Esophagus squamous epithelium (tissue), 5 donors: ENCODE results near the gene DCUN1D2. TPM values are rescaled to one million over a fixed set of nuclear protein-coding genes. Genes with fewer than 3 reads are reported as not detected.
"Not testable (repeated sequence)": the region's sequence is repeated elsewhere in the genome, so short reads cannot be mapped to it uniquely, and the experiment has no call there.

Source experiments
- DNase-seq: peaks from one replicate; lab custom pipeline; 2025; lab: John Stamatoyannopoulos, UW
- H3K27ac ChIP-seq, 4 donors: fragments of 200-600 bp; sonication (generic); one replicate each; pipeline ENCODE4 v1.5.1; 2016 to 2019; ENCODE audit warnings: mild to moderate bottlenecking in 1 of 4
- H3K27me3 ChIP-seq, 4 donors: fragments of 200-600 bp; sonication (generic); 1 replicate in 3 of 4; 2 replicates in 1 of 4; pipeline versions ENCODE4 v1.5.1 to v1.6.0; 2017 to 2021; ENCODE audit warnings: antibody characterized with exemption in 1 of 4
- H3K36me3 ChIP-seq, 3 donors: fragments of 200-600 bp; sonication (generic); one replicate each; pipeline ENCODE4 v1.5.1; 2016 to 2019
- H3K4me1 ChIP-seq, 3 donors: fragments of 200-600 bp; sonication (generic); one replicate each; pipeline ENCODE4 v1.5.1; 2017 to 2019
- H3K4me3 ChIP-seq, 4 donors: fragments of 200-600 bp; sonication (generic); 1 replicate in 3 of 4; 2 replicates in 1 of 4; pipeline ENCODE4 v1.5.1; 2016 to 2019; ENCODE audit warnings: mild to moderate bottlenecking in 2 of 4, moderate library complexity in 1 of 4
- H3K9me3 ChIP-seq, 3 donors: fragments of 200-600 bp; sonication (generic); one replicate each; pipeline ENCODE4 v1.5.1; 2016 to 2019
- CTCF ChIP-seq, 6 experiments: fragments of 450-650 bp in 4 of 6; fragments of 200-600 bp in 2 of 6; sonication (generic) in 2 of 6; IDR thresholded peaks; one replicate each; pipeline ENCODE4 v1.5.1; 2016 to 2019; ENCODE audit warnings: antibody characterized with exemption in 6 of 6, mild to moderate bottlenecking in 4 of 6, moderate library complexity in 4 of 6
- POLR2A ChIP-seq, 4 donors: fragments of 450-650 bp; IDR thresholded peaks; one replicate each; pipeline ENCODE4 v1.6.1; 2017; ENCODE audit warnings: antibody characterized with exemption in 4 of 4, mild to moderate bottlenecking in 4 of 4, moderate library complexity in 3 of 4
- WGBS, 2 donors: methylation state at CpG; one replicate each; pipeline ENCODE4 v1.1.5; 2018; 5-methylcytosine and 5-hydroxymethylcytosine counted together
- intact Hi-C: fragments of 100-400 bp; cut with DNase I; formaldehyde crosslinking; loops from one replicate; pipeline ENCODE4 v1.15.0; 2022
- total RNA-seq, 4 donors: library from RNA; depleted of rRNA; stranded (reverse); fragments of >200 nt; gene quantifications; one replicate each; pipeline ENCODE4 v1.1.0, GENCODE V29; 2016
- donor health status: DM: yes; HTN: yes; CAD: no.

The DCUN1D2 gene
- total RNA-seq, 4 donors from 2014 or later: 4.7 to 14.1 (median 7.7) TPM

DNA sequence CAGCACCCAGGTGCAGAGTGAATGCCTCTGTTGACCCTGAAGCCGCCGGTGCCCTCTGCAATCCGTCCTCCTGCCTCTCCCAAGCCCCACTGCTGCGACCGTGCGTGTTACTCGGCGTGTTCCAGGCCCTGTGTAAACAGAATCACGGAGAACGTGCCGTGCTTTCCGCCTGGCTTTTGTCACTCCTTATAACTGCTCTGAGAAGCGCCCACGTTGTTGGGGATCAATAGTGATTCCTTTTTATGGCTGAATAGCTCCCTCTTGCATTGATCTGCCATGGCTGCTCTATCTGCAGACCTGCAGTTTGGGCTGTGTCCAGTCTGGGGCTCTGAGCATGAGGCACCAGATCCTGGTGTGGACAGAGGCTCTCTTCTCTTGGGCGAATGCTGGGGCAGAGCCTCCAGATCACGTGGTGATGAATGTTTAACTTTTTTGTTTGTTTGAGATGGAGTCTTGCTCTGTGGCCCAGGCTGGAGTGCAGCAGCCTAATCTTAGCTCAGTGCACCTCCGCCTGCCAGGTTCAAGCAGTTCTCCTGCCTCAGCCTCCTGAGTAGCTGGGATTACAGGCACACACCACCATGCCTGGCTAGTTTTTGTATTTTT lies 53.0 kb downstream of the DCUN1D2 start:
- intact Hi-C loops: no loop called here
- Histone ChIP-seq H3K4me1 (no peaks in the 10 kb centered on the region), H3K27me3 (no peaks in the 10 kb centered on the region), H3K9me3 (no peaks in the 10 kb centered on the region), H3K36me3 (no peaks in the 10 kb centered on the region), H3K4me3 (no peak overlapping the region), H3K27ac (no peak overlapping the region)
- no peak for TF ChIP-seq CTCF (IDR thresholded peaks at IDR 0.05)
- no peak for TF ChIP-seq POLR2A (IDR thresholded peaks at IDR 0.05)
- DNase-seq: no peak
- WGBS, 2 donors: 60 to 77% methylated on average over 6 to 11 of the region's 17 CpGs

DNA sequence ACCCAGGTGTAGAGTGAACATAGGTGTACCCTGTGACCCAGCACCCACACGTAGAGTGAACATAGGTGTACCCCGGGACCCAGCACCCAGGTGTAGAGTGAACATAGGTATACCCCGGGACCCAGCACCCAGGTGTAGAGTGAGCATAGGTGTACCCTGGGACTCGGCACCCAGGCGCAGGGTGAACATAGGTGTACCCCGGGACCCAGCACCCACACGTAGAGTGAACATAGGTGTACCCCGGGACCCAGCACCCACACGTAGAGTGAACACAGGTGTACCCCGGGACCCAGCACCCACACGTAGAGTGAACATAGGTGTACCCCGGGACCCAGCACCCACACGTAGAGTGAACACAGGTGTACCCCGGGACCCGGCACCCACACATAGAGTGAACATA lies 53.6 kb downstream of the DCUN1D2 start:
- H3K9me3 ChIP-seq, H3K4me1 ChIP-seq, H3K27ac ChIP-seq, DNase-seq, H3K4me3 ChIP-seq, intact Hi-C loops, H3K27me3 ChIP-seq, H3K36me3 ChIP-seq: not testable (repeated sequence)
- 93% methylated on average over 7 to 9 of the region's 15 CpGs for WGBS, 2 donors

DNA sequence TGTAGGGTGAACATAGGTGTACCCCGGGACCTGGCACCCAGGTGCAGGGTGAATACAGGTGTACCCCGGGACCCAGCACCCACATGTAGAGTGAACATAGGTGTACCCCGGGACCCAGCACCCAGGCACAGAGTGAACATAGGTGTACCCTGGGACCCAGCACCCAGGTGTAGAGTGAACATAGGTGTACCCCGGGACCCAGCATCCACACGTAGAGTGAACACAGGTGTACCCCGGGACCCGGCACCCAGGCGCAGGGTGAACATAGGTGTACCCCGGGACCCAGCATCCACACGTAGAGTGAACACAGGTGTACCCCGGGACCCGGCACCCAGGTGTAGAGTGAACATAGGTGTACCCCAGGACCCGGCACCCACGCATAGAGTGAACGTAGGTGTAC lies 54.6 kb downstream of the DCUN1D2 start:
- H3K36me3 ChIP-seq, H3K9me3 ChIP-seq, DNase-seq, intact Hi-C loops, H3K4me1 ChIP-seq, H3K4me3 ChIP-seq, H3K27ac ChIP-seq, H3K27me3 ChIP-seq: not testable (repeated sequence)
- WGBS, 2 donors: 89 to 95% methylated on average over 12 of the region's 15 CpGs

DNA sequence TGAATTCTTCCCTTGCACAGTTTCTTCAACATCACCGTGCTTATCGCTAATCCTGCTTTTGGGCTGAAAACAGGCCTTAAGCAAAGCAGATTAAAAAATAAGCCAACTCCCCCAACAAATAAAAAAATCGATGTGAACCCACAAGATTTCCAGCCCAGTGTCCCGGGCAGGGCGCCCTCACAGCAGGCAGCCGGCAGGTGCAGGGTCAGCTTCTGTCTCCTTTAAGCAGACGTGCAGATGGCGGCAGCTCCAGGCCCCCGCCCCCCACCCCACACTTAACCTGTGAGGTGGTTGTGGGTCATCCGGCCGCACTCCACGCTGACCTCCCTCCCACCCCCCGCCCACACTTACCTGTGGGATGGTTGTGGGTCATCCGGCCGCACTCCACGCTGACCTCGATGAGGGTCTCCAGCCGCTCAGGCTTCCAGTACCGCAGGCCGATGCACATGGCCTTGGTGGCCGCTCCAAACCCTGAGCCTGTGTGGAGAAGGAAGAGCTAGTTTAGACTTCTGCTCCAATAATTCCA lies 57.1 kb downstream of the DCUN1D2 start:
- no peaks in the 10 kb centered on the region for H3K4me1 ChIP-seq
- H3K4me3 ChIP-seq: no peak overlapping the region
- TF ChIP-seq CTCF (IDR thresholded peaks at IDR 0.05): no peak
- no peak for TF ChIP-seq POLR2A (IDR thresholded peaks at IDR 0.05)
- no peaks in the 10 kb centered on the region for H3K27me3 ChIP-seq
- H3K9me3 ChIP-seq: no peaks in the 10 kb centered on the region
- no peak for DNase-seq
- 90 to 91% methylated on average over 10 to 14 of the region's 21 CpGs for WGBS, 2 donors
- no peak overlapping the region for H3K27ac ChIP-seq
- no peaks in the 10 kb centered on the region for H3K36me3 ChIP-seq
- intact Hi-C loops: no loop called here

DNA sequence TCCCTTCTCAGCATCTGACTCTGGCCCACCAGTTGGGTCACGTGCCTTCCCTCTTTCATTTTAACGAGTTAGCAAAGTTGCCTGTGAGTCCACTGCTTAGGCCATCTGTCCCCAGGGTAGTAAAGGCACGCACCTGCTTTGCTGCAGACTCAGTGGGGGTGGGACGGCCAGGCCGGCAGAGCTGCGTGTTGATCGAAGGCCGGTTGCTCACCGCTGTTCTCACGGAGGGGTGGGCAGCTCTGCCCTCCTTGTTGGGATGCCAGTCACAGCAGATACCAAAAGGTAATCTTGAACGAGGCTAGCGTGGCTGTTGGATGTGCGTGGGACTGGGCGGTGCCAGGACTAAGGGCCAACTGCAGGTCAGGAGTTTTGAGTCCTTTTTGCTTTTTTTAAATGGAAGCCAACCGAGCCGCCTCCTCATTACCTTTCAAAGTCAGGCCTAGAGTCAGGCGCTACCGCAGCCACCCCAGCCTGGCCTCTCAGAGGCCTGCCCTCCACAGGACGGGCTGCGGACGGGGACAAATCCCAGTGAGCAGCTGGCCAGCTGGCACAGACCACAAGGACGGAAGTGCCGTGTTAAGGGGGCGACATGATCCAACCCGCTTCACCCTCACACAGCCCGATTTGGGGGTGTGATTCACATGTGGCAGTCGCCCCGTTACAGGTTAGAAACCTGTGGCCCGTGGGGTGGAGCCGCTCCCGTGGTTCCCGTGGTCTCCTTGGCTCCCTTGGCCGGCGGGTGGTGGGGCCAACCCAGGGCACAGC lies 57.8 kb downstream of the DCUN1D2 start:
- WGBS, 2 donors: 70 to 72% methylated on average over 6 to 12 of the region's 34 CpGs
- no peak overlapping the region for H3K4me3 ChIP-seq
- TF ChIP-seq CTCF (IDR thresholded peaks at IDR 0.05): no peak
- no peak for TF ChIP-seq POLR2A (IDR thresholded peaks at IDR 0.05)
- H3K27ac ChIP-seq: no peak overlapping the region
- H3K9me3 ChIP-seq: no peaks in the 10 kb centered on the region
- intact Hi-C loops: no loop called here
- H3K36me3 ChIP-seq: no peaks in the 10 kb centered on the region
- no peaks in the 10 kb centered on the region for H3K4me1 ChIP-seq
- DNase-seq: no peak
- no peaks in the 10 kb centered on the region for H3K27me3 ChIP-seq

GRCh38 chr13:113431171-113431570 lies 59.3 kb downstream of the DCUN1D2 start:
- 83% methylated on average over 7 of the region's 22 CpGs; no CpG with 5 or more reads in 1 of the 2 donors for WGBS, 2 donors
- no peak overlapping the region for H3K27ac ChIP-seq
- TF ChIP-seq POLR2A (IDR thresholded peaks at IDR 0.05): no peak
- no peak for TF ChIP-seq CTCF (IDR thresholded peaks at IDR 0.05)
- H3K4me1 ChIP-seq: no peaks in the 10 kb centered on the region
- intact Hi-C loops: no loop called here
- no peaks in the 10 kb centered on the region for H3K9me3 ChIP-seq
- H3K27me3 ChIP-seq: no peaks in the 10 kb centered on the region
- no peak overlapping the region for H3K4me3 ChIP-seq
- no peaks in the 10 kb centered on the region for H3K36me3 ChIP-seq
- no peak for DNase-seq
